RWPE2 (cell line): Measurements from ENCODE around the gene SNRPE.
A peak's percentile ranks its signal among the peaks of the same experiment; 100 is the strongest.

Source experiments
- ATAC-seq: fragments of 200-7000 bp; cut with Tn5 transposase; 3 replicates; pipeline ENCODE4 v1.9.1; 2021; ENCODE audit warnings: low read depth
- DNase-seq: peaks from one replicate; pipeline ENCODE4 v3.0.0-alpha.2; 2020; ENCODE audit warnings: low spot score
- H3K27ac ChIP-seq: fragments of 450-650 bp; 2 replicates; pipeline ENCODE4 v1.5.1; 2017; ENCODE audit warnings: mild to moderate bottlenecking; ENCODE audit not compliant: poor library complexity, severe bottlenecking
- H3K27me3 ChIP-seq: fragments of 250-450 bp; sonication (Bioruptor Pico); 2 replicates; pipeline ENCODE4 v1.5.1; 2021; ENCODE audit warnings: mild to moderate bottlenecking, moderate library complexity; ENCODE audit not compliant: insufficient read depth, poor library complexity, severe bottlenecking
- H3K36me3 ChIP-seq: fragments of 250-450 bp; sonication (Bioruptor Pico); 2 replicates; pipeline ENCODE4 v1.5.1; 2020; ENCODE audit warnings: low read depth, mild to moderate bottlenecking, moderate library complexity
- H3K4me1 ChIP-seq: fragments of 250-450 bp; sonication (Bioruptor Pico); 2 replicates; pipeline ENCODE4 v1.5.1; 2021; ENCODE audit warnings: mild to moderate bottlenecking, moderate library complexity; ENCODE audit not compliant: insufficient read depth, poor library complexity, severe bottlenecking
- H3K4me3 ChIP-seq: fragments of 250-450 bp; sonication (Bioruptor Pico); 2 replicates; pipeline ENCODE4 v1.5.1; 2021; ENCODE audit warnings: mild to moderate bottlenecking, moderate library complexity; ENCODE audit not compliant: severe bottlenecking
- H3K9me3 ChIP-seq: fragments of 250-450 bp; sonication (Bioruptor Pico); 2 replicates; pipeline ENCODE4 v1.5.1; 2021; ENCODE audit warnings: mild to moderate bottlenecking, moderate library complexity; ENCODE audit not compliant: severe bottlenecking
- CTCF ChIP-seq: fragments of 450-650 bp; IDR thresholded peaks from one replicate; pipeline ENCODE4 v1.5.1; 2017; ENCODE audit warnings: mild to moderate bottlenecking, moderate library complexity; ENCODE audit not compliant: poor library complexity, severe bottlenecking

SNRPE gene

GRCh38 chr1:203861379-203862184 lies at the start of gene SNRPE:
TSS of gene SNRPE (plus strand) at chr1:203861599. CDS start at chr1:203861660, 61 bp downstream.
- peak; percentile 98 for TF ChIP-seq CTCF
- peak within 1 kb of the TSS; percentile 96 for H3K27ac ChIP-seq
- ATAC-seq, result peak; percentile 84

GRCh38 chr1:203813581-203814341 lies 47.6 kb upstream of the SNRPE start:
- no peak overlapping the region for H3K27ac ChIP-seq
- no peak for TF ChIP-seq CTCF
- no peaks in the 10 kb centered on the region for H3K27me3 ChIP-seq
- no peak overlapping the region for H3K4me3 ChIP-seq
- DNase-seq (no peak), ATAC-seq (no peak)
- peaks cover 86% of the 10 kb centered on the region for H3K36me3 ChIP-seq
- no peaks in the 10 kb centered on the region for H3K4me1 ChIP-seq
- no peaks in the 10 kb centered on the region for H3K9me3 ChIP-seq

More at GRCh38 chr1:203861379-203862184, at the start of gene SNRPE:
- peaks cover 50% of the 10 kb centered on the region for H3K36me3 ChIP-seq
- peak within 1 kb of the TSS; percentile 83 for H3K4me3 ChIP-seq
- DNase-seq, result peak; percentile 94
- H3K9me3 ChIP-seq, result no peaks in the 10 kb centered on the region
- H3K27me3 ChIP-seq, result no peaks in the 10 kb centered on the region
- H3K4me1 ChIP-seq, result peaks cover 23% of the 10 kb centered on the region

GRCh38 chr1:203818399-203818798 lies 43.0 kb upstream of the SNRPE start:
- no peak for TF ChIP-seq CTCF
- Histone ChIP-seq H3K27me3 (no peaks in the 10 kb centered on the region), H3K36me3 (peaks cover 97% of the 10 kb centered on the region), H3K4me1 (no peaks in the 10 kb centered on the region), H3K27ac (no peak overlapping the region), H3K4me3 (no peak overlapping the region), H3K9me3 (no peaks in the 10 kb centered on the region)
- ATAC-seq, result no peak
- DNase-seq, result no peak

GRCh38 chr1:203823306-203823705 lies 38.1 kb upstream of the SNRPE start:
- no peak for DNase-seq
- Histone ChIP-seq H3K4me3 (no peak overlapping the region), H3K36me3 (peaks cover 87% of the 10 kb centered on the region), H3K4me1 (no peaks in the 10 kb centered on the region), H3K27ac (no peak overlapping the region), H3K27me3 (no peaks in the 10 kb centered on the region), H3K9me3 (no peaks in the 10 kb centered on the region)
- TF ChIP-seq CTCF, result no peak
- no peak for ATAC-seq
